Heart left ventricle (tissue), 16 donors: ENCODE data around the gene SLC25A4. TPM values are rescaled to one million over a fixed set of nuclear protein-coding genes. Genes with fewer than 3 reads are reported as not detected.

ENCODE experiments used
- ATAC-seq, 4 donors: fragments of 200-7000 bp; cut with Tn5 transposase; one replicate each; pipeline ENCODE4 v1.9.1; 2020 to 2022; ENCODE audit warnings: moderate library complexity in 4 of 4, mild to moderate bottlenecking in 3 of 4, moderate number of reproducible peaks in 1 of 4
- DNase-seq, 5 donors: peaks; one replicate each; pipeline ENCODE4 v3.0.0-alpha.2; 2020
- H3K27ac ChIP-seq, 12 donors: fragments of 200-600 bp; sonication (generic) in 4 of 12; one replicate each; pipeline versions ENCODE4 v1.5.0 to v1.8.0; 2016 to 2022; ENCODE audit warnings: mild to moderate bottlenecking in 2 of 12
- H3K27me3 ChIP-seq, 9 donors: fragments of 200-600 bp; sonication (generic) in 2 of 9; one replicate each; pipeline versions ENCODE4 v1.5.1 to v1.8.0; 2016 to 2022; ENCODE audit warnings: mild to moderate bottlenecking in 3 of 9
- H3K36me3 ChIP-seq, 9 donors: fragments of 200-600 bp; sonication (generic) in 2 of 9; one replicate each; pipeline versions ENCODE4 v1.5.0 to v1.8.0; 2018 to 2022; ENCODE audit warnings: mild to moderate bottlenecking in 2 of 9
- H3K4me1 ChIP-seq, 12 donors: fragments of 200-600 bp; sonication (generic) in 4 of 12; one replicate each; pipeline versions ENCODE4 v1.5.0 to v1.8.0; 2016 to 2022; ENCODE audit warnings: mild to moderate bottlenecking in 3 of 12
- H3K4me3 ChIP-seq, 12 donors: fragments of 200-600 bp; sonication (generic) in 4 of 12; one replicate each; pipeline versions ENCODE4 v1.5.0 to v1.8.0; 2017 to 2022; ENCODE audit warnings: mild to moderate bottlenecking in 9 of 12, moderate library complexity in 4 of 12
- H3K9me3 ChIP-seq, 12 donors: fragments of 200-600 bp; sonication (generic) in 4 of 12; one replicate each; pipeline versions ENCODE4 v1.5.0 to v1.8.0; 2016 to 2022; ENCODE audit warnings: mild to moderate bottlenecking in 1 of 12
- CTCF ChIP-seq, 12 donors: fragments of 200-600 bp; sonication (generic) in 4 of 12; IDR thresholded peaks; one replicate each; pipeline versions ENCODE4 v1.5.0 to v1.8.0; 2018 to 2022; ENCODE audit warnings: antibody characterized with exemption in 12 of 12, mild to moderate bottlenecking in 5 of 12
- POLR2A ChIP-seq, 2 donors: fragments of 450-650 bp; IDR thresholded peaks; one replicate each; pipeline ENCODE4 v1.6.1; 2017; ENCODE audit warnings: antibody characterized with exemption in 2 of 2, mild to moderate bottlenecking in 2 of 2, moderate library complexity in 2 of 2
- WGBS, 4 donors: extraction: QIAGEN DNeasy Blood & Tissue Kit in 2 of 4; methylation state at CpG; one replicate each; pipeline versions ENCODE4 v1.1.5 to v1.1.7; 2013 to 2018; 5-methylcytosine and 5-hydroxymethylcytosine counted together
- intact Hi-C, 10 donors: fragments of 100-400 bp; cut with DNase I; formaldehyde crosslinking; loops; one replicate each; pipeline versions ENCODE4 v1.11.1 to v1.14.2; 2022
- polyA plus RNA-seq, 2 donors: library from polyadenylated mRNA; stranded (reverse); fragments of 200-250 nt; gene quantifications; one replicate each; pipeline ENCODE4 v1.2.3, GENCODE V29; 2013
- total RNA-seq, 9 donors: library from RNA; depleted of rRNA in 2 of 9; stranded (reverse); fragments of >200 nt in 2 of 9; fragmentation: NEBNext Ultra II Directional in 3 of 9; extraction: Animal tissue kit (Norgen Biotek cat#: 25700) in 3 of 9; gene quantifications; one replicate each; pipeline versions ENCODE4 v1.1.0 to v1.2.4, GENCODE V29; 2016 to 2023
- donor health status: ischemic (EF 13 %, LVEDD 7.1; RV severe dilation, severe dysfunction).
- donor health status: healthy with polysubstance abuse.
- donor health status: DM: no; HTN: yes; CAD: no.
- donor health status: DM: no; HTN: no; CAD: no.
- donor health status: ischemic (EF 25% LVEDD 6.9; RV normal size, moderate dysfunction).
- donor health status: ischemic (EF 25% LVEDD 5.7; RV mildly dilated, moderate dysfunction).
- donor health status: healthy.
- donor health status: DM: yes; HTN: yes; CAD: no.
- donor health status: ischemic (EF 35%, LVEDD 5.7; RV mildly dilated, moderate dysfunction).
- donor health status: nonischemic (EF 11% LVEDD 7.7; RV severe dilation, severe dysfunction).
- donor health status: DM: yes; HTN: yes; CAD: no.
- donor health status: PGD.
- donor health status: ischemic (EF 29% LVEDD 5.4; RV normal size, mild dysfunction).
- donor health status: nonischemic (EF 23%, LVEDD 6.1; RV moderate dilation, normal function).

The SLC25A4 gene
- total and polyA plus RNA-seq, 11 donors: 878 to 2,214 (median 1,482) TPM

GRCh38 chr4:185127021-185127925, 15.8 kb upstream of the SLC25A4 start:
- no peaks in the 10 kb centered on the region for H3K9me3 ChIP-seq
- ATAC-seq: peak; percentile 33 to 60 (median 56)
- peak in 3 of 5 donors; percentile 39 to 71 (median 50) for DNase-seq
- peak overlapping the region; percentile 54 to 78 (median 66) for H3K4me3 ChIP-seq
- H3K36me3 ChIP-seq: no peaks in the 10 kb centered on the region
- H3K4me1 ChIP-seq: peaks cover 0 to 19% (median 8%) of the 10 kb centered on the region in 12 donors
- peaks cover 0 to 30% (median 0%) of the 10 kb centered on the region in 9 donors for H3K27me3 ChIP-seq
- intact Hi-C loops: no loop called here
- TF ChIP-seq CTCF (IDR thresholded peaks at IDR 0.05): no peak
- no peak for TF ChIP-seq POLR2A (IDR thresholded peaks at IDR 0.05)
- WGBS, 4 donors: 8 to 14% (median 10%) methylated on average over 49 to 64 of the region's 64 CpGs
- H3K27ac ChIP-seq: peak overlapping the region; percentile 81 to 97 (median 88)

- TF ChIP-seq CTCF (IDR thresholded peaks at IDR 0.05) (peak in 3 of 12 donors; percentile 10 to 18 (median 16)), POLR2A (IDR thresholded peaks at IDR 0.05) (peak in 1 of 2 donors; percentile 19)
- peak overlapping the region; percentile 54 to 78 (median 66) for H3K4me3 ChIP-seq
- intact Hi-C loops: loop anchor here in 1 of 10 donors (2.0 kb wide), 1 partner anchor 24 kb away; no protein-coding TSS in a partner anchor
Measured at GRCh38 chr4:185128272-185129119, 14.6 kb upstream of the SLC25A4 start.

DNA sequence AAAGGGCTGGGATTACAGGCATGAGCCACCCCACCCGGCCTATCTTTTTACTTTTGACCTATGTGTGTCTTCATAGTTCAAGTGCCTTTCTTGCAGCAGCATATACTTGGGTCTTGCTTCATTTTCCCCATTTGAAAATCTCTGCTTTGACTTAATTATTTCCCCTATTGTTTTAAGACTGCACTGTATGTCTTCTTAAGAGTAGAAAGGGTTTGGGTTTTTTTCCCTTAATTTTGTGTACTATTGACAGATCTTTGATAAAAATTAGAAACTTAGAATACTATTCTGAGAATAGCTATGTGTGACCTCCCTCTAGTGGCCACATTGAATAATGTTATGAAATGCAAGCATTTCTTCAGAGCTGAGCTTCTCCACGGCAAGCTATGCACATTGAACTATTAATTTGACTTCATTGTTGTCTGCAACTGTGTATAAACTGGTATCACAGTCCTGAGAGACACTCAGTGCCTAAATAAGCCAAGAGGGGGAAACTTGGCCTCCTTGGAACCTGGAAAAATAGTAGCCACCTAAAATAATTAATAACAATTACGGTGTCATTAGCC, 8.7 kb upstream of the SLC25A4 start:
- 31 to 37% (median 34%) methylated on average over 3 of the region's 3 CpGs for WGBS, 4 donors
- no peak for DNase-seq
- Histone ChIP-seq H3K4me3 (no peak overlapping the region), H3K27me3 (no peaks in the 10 kb centered on the region), H3K27ac (no peak overlapping the region), H3K4me1 (peaks cover 0 to 24% (median 9%) of the 10 kb centered on the region in 12 donors), H3K36me3 (no peaks in the 10 kb centered on the region), H3K9me3 (no peaks in the 10 kb centered on the region)
- intact Hi-C loops: loop anchor here in 9 of 10 donors (1.0 to 10.0 kb wide), 9 partner anchors 37 to 130 kb away; no protein-coding TSS in a partner anchor
- TF ChIP-seq POLR2A (IDR thresholded peaks at IDR 0.05) (no peak), CTCF (IDR thresholded peaks at IDR 0.05) (peak; percentile 70 to 89 (median 80))
- peak in 3 of 4 donors; percentile 39 to 47 (median 43) for ATAC-seq

More at GRCh38 chr4:185128272-185129119, 14.6 kb upstream of the SLC25A4 start:
- H3K36me3 ChIP-seq: no peaks in the 10 kb centered on the region
- H3K9me3 ChIP-seq: no peaks in the 10 kb centered on the region
- ATAC-seq: peak; percentile 66 to 76 (median 72)
- 2 to 3% (median 2%) methylated on average over 50 to 74 of the region's 74 CpGs for WGBS, 4 donors
- H3K4me1 ChIP-seq: peaks cover 0 to 19% (median 8%) of the 10 kb centered on the region in 12 donors
- H3K27me3 ChIP-seq: peaks cover 0 to 30% (median 0%) of the 10 kb centered on the region in 9 donors
- H3K27ac ChIP-seq: peak overlapping the region; percentile 81 to 97 (median 88)
- DNase-seq: peak in 4 of 5 donors; percentile 37 to 69 (median 40)
